Measurements from ENCODE around the gene PRKG1. TPM values are rescaled to one million over a fixed set of nuclear protein-coding genes. Genes with fewer than 3 reads are reported as not detected.

The PRKG1 gene
- total RNA-seq, 1 experiment from 2014 or later, result 16.5 TPM

DNA sequence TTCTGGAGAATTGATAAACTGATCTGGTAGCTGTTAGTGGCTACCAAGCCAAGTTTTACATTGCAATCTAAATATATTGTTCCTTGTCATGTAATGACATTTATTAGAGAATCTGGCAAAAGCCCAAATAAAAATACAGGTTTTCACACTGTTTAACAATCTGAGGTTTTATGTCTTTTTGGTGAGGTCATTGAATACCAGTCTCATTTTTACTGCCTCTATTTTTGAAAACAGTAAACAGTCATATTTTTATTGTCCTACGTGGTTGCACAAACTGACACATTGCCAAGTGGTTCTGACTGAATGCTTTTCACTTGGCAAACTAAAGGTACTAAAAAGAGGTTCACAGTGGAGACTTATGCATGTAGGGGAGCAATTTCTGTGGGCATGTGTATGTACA lies 157.5 kb downstream of the PRKG1 start (continued):
- TF ChIP-seq MYBL2 (CRISPR knock-in tag; IDR thresholded peaks at IDR 0.05), result no peak
- no peak for TF ChIP-seq NFYB (CRISPR knock-in tag; conservative IDR thresholded peaks at IDR 0.05; ENCODE audit: low read depth)
- no peak for TF ChIP-seq NR2C2 (CRISPR knock-in tag; IDR thresholded peaks at IDR 0.05)
- TF ChIP-seq CBFB (CRISPR knock-in tag; IDR thresholded peaks at IDR 0.05; ENCODE audit: low read depth), result no peak
- TF ChIP-seq HMGA2 (CRISPR knock-in tag; IDR thresholded peaks at IDR 0.05), result no peak
- TF ChIP-seq, protein P1, sequence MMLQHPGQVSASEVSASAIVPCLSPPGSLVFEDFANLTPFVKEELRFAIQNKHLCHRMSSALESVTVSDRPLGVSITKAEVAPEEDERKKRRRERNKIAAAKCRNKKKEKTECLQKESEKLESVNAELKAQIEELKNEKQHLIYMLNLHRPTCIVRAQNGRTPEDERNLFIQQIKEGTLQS (CRISPR knock-in tag; conservative IDR thresholded peaks at IDR 0.05), result no peak
- TF ChIP-seq ZNF219 (CRISPR knock-in tag; IDR thresholded peaks at IDR 0.05; ENCODE audit: borderline replicate concordance), result no peak
- TF ChIP-seq, protein P2, sequence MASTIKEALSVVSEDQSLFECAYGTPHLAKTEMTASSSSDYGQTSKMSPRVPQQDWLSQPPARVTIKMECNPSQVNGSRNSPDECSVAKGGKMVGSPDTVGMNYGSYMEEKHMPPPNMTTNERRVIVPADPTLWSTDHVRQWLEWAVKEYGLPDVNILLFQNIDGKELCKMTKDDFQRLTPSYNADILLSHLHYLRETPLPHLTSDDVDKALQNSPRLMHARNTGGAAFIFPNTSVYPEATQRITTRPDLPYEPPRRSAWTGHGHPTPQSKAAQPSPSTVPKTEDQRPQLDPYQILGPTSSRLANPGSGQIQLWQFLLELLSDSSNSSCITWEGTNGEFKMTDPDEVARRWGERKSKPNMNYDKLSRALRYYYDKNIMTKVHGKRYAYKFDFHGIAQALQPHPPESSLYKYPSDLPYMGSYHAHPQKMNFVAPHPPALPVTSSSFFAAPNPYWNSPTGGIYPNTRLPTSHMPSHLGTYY (CRISPR knock-in tag; IDR thresholded peaks at IDR 0.05), result no peak
- no peak for TF ChIP-seq GTF2I (CRISPR knock-in tag; conservative IDR thresholded peaks at IDR 0.05)

- ATAC-seq (no peak), DNase-seq (ENCODE audit: low spot score) (no peak)
- no peaks in the 10 kb centered on the region for H3K36me3 Mint-ChIP-seq
- H3K27me3 Mint-ChIP-seq (ENCODE audit: low read depth), result no peaks in the 10 kb centered on the region
- no peak overlapping the region for H3K27ac Mint-ChIP-seq
- no peak overlapping the region for H3K4me3 Mint-ChIP-seq
- POLR2A ChIA-PET, result no interaction called here
- CTCF ChIA-PET, result no interaction called here
- no peaks in the 10 kb centered on the region for H3K9me3 Mint-ChIP-seq
- peaks cover 45% of the 10 kb centered on the region for H3K4me1 Mint-ChIP-seq
- TF ChIP-seq IRF2 (CRISPR knock-in tag; IDR thresholded peaks at IDR 0.05; ENCODE audit: borderline replicate concordance, low read depth) (no peak), ZNF416 (CRISPR knock-in tag; IDR thresholded peaks at IDR 0.05) (no peak), ZNF532 (CRISPR knock-in tag; IDR thresholded peaks at IDR 0.05; ENCODE audit: borderline replicate concordance) (no peak), ZBTB43 (CRISPR knock-in tag; IDR thresholded peaks at IDR 0.05) (no peak), EMX1 (CRISPR knock-in tag; IDR thresholded peaks at IDR 0.05) (no peak), PREB (CRISPR knock-in tag; IDR thresholded peaks at IDR 0.05; ENCODE audit: borderline replicate concordance) (no peak), ZNF423 (CRISPR knock-in tag; IDR thresholded peaks at IDR 0.05) (no peak), CDX4 (CRISPR knock-in tag; IDR thresholded peaks at IDR 0.05; ENCODE audit: borderline replicate concordance) (no peak), TCF7 (CRISPR knock-in tag; IDR thresholded peaks at IDR 0.05; ENCODE audit: low read depth) (no peak), NFYB (CRISPR knock-in tag; conservative IDR thresholded peaks at IDR 0.05; ENCODE audit: low read depth) (no peak), NR3C1 (CRISPR knock-in tag; conservative IDR thresholded peaks at IDR 0.05; ENCODE audit: low read depth) (no peak), ZNF232 (CRISPR knock-in tag; IDR thresholded peaks at IDR 0.05) (no peak)
- TF ChIP-seq, protein P3, sequence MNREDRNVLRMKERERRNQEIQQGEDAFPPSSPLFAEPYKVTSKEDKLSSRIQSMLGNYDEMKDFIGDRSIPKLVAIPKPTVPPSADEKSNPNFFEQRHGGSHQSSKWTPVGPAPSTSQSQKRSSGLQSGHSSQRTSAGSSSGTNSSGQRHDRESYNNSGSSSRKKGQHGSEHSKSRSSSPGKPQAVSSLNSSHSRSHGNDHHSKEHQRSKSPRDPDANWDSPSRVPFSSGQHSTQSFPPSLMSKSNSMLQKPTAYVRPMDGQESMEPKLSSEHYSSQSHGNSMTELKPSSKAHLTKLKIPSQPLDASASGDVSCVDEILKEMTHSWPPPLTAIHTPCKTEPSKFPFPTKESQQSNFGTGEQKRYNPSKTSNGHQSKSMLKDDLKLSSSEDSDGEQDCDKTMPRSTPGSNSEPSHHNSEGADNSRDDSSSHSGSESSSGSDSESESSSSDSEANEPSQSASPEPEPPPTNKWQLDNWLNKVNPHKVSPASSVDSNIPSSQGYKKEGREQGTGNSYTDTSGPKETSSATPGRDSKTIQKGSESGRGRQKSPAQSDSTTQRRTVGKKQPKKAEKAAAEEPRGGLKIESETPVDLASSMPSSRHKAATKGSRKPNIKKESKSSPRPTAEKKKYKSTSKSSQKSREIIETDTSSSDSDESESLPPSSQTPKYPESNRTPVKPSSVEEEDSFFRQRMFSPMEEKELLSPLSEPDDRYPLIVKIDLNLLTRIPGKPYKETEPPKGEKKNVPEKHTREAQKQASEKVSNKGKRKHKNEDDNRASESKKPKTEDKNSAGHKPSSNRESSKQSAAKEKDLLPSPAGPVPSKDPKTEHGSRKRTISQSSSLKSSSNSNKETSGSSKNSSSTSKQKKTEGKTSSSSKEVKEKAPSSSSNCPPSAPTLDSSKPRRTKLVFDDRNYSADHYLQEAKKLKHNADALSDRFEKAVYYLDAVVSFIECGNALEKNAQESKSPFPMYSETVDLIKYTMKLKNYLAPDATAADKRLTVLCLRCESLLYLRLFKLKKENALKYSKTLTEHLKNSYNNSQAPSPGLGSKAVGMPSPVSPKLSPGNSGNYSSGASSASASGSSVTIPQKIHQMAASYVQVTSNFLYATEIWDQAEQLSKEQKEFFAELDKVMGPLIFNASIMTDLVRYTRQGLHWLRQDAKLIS (CRISPR knock-in tag; IDR thresholded peaks at IDR 0.05; ENCODE audit: borderline replicate concordance), result no peak
These were observed 159.2 kb downstream of the PRKG1 start for GRCh38 chr10:51233337-51234100.

All from WTC11 (cell line).